Mucosa of rectum (tissue), 2 donors: ENCODE results near the gene MFSD6.
"Not testable (repeated sequence)": the region's sequence is repeated elsewhere in the genome, so short reads cannot be mapped to it uniquely, and the experiment has no call there.

Experiments used
- H3K27ac ChIP-seq, 2 donors: one replicate each; pipeline ENCODE4 v1.7.0; 2013; ENCODE audit warnings: inconsistent platforms in 2 of 2, low read depth in 2 of 2, low read length in 2 of 2
- H3K27me3 ChIP-seq, 2 donors: one replicate each; pipeline ENCODE4 v1.7.0; 2013; ENCODE audit warnings: low read length in 2 of 2; ENCODE audit not compliant: control insufficient read depth in 2 of 2, insufficient read depth in 2 of 2
- H3K36me3 ChIP-seq, 2 donors: one replicate each; pipeline ENCODE4 v1.7.0; 2013; ENCODE audit warnings: low read length in 2 of 2; ENCODE audit not compliant: control insufficient read depth in 2 of 2, insufficient read depth in 2 of 2
- H3K4me1 ChIP-seq, 2 donors: one replicate each; pipeline ENCODE4 v1.7.0; 2013; ENCODE audit warnings: low read length in 2 of 2, mild to moderate bottlenecking in 1 of 2; ENCODE audit not compliant: control insufficient read depth in 2 of 2, insufficient read depth in 2 of 2
- H3K4me3 ChIP-seq, 2 donors: one replicate each; pipeline ENCODE4 v1.7.0; 2013; ENCODE audit warnings: low read length in 2 of 2
- H3K9ac ChIP-seq, 2 donors: one replicate each; pipeline ENCODE4 v1.7.0; 2013; ENCODE audit warnings: low read length in 2 of 2, low read depth in 1 of 2, mild to moderate bottlenecking in 1 of 2
- H3K9me3 ChIP-seq, 2 donors: one replicate each; pipeline ENCODE4 v1.7.0; 2013; ENCODE audit warnings: low read length in 2 of 2; ENCODE audit not compliant: control insufficient read depth in 2 of 2
- donor health status: healthy.
- donor health status: Normal muscosa, but diverticular disease.

Gene MFSD6

DNA sequence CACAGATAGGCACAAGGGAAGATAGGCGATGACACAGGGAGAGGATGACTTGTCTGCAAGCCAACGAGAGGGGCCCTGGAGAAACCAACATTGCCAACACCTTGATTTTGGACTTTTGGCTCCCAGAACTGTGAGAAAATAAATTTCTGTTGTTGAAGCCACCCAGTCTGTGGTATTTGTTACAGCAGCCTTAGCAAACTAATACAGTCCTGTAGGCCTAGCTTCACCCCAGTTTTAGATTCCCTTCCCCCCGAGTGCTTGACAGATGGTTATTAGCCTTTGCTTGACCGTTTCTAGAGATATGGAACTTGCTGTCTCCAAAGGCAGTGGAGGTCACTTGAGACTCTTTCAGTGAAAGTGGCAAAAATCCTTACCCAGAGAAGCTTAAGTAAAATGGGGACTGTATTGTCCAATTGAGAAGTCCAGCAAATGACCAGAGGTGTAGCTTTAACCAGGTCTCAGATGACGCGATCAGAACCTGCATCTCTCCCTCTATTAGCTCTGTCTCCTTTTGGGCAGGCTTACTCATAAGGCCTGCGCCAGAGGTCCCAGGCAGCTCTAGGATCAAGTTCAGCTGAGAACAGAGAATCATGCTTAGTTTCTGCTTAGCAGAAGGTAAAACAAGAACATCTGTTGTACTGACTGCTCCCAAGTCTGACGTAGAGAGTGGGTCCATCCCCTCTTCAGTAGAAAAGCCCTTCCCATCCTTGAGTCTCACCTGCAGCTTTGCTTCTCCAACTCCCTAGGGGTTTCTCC lies 50.4 kb downstream of the MFSD6 start:
- Histone ChIP-seq H3K27me3 (no peaks in the 10 kb centered on the region), H3K4me1 (peaks cover 4 to 5% of the 10 kb centered on the region in 2 donors), H3K9me3 (no peaks in the 10 kb centered on the region), H3K9ac (no peak overlapping the region), H3K27ac (no peak overlapping the region), H3K36me3 (peaks cover 2 to 14% of the 10 kb centered on the region in 2 donors), H3K4me3 (no peak overlapping the region)

DNA sequence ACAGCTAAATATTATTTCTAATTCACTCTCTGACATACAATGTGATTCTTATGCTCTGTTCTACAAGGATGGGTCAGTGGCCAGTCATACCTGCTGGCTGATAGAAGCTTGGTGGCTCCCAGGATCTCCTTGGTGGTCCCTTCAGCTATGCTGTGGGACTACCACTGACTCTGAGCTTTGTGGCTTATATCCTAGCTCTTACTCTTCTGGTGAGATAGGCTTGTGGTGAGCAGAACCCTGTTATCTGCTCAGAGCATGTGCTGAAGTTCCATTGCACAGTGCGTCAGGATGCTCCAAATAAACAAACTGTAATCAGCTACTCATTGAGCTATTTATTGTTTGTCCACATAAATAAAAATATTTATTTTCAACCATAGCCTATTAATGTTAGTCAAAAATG lies 51.7 kb downstream of the MFSD6 start:
- Histone ChIP-seq H3K36me3 (peaks cover 2 to 12% of the 10 kb centered on the region in 2 donors), H3K9ac (no peak overlapping the region), H3K4me1 (peaks cover 4 to 5% of the 10 kb centered on the region in 2 donors), H3K9me3 (no peaks in the 10 kb centered on the region), H3K27me3 (no peaks in the 10 kb centered on the region), H3K27ac (no peak overlapping the region), H3K4me3 (no peak overlapping the region)

DNA sequence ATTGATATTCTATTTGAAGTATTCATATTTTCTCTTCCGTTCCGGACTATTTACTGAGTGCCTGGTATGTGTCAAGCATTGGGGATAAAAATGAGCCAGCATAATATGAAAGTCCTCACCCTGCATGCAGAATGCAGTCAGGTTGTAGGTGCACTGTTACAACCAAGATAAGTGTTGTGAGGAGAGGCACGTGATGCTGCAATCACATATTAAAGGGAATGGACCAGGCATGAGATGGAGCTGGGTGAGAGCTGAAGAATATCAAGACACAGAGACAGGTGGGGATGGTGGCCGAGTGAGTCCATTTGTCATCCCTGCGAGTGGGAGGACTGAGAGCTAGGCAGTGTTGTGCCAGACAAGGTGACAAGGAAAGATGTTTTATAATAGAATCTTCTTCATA lies 52.3 kb downstream of the MFSD6 start:
- Histone ChIP-seq H3K4me3 (no peak overlapping the region), H3K36me3 (peaks cover 2 to 12% of the 10 kb centered on the region in 2 donors), H3K4me1 (peaks cover 4 to 5% of the 10 kb centered on the region in 2 donors), H3K9ac (no peak overlapping the region), H3K9me3 (no peaks in the 10 kb centered on the region), H3K27me3 (no peaks in the 10 kb centered on the region), H3K27ac (no peak overlapping the region)

DNA sequence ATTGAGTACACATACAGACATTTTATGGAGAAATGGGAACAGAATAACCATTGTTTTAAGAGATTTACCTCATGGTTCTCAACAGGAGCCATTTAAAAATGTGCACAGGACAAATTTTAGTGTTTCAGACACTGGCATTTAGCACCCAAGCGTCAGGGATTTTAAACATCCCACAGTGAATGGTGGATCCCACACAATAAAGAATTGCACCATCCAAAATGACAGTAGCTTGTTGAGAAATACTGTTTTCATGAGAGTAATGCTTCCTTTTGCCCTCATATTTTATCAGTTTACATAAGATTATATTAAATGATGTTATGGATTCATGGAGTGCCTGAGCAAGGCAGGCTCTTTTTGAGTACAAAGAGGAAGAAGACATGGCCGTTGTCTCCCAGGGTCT lies 54.0 kb downstream of the MFSD6 start:
- Histone ChIP-seq H3K9me3 (no peaks in the 10 kb centered on the region), H3K4me1 (peaks cover 5 to 11% of the 10 kb centered on the region in 2 donors), H3K4me3 (no peak overlapping the region), H3K27me3 (no peaks in the 10 kb centered on the region), H3K9ac (no peak overlapping the region), H3K36me3 (peaks cover 2 to 5% of the 10 kb centered on the region in 2 donors), H3K27ac (no peak overlapping the region)

DNA sequence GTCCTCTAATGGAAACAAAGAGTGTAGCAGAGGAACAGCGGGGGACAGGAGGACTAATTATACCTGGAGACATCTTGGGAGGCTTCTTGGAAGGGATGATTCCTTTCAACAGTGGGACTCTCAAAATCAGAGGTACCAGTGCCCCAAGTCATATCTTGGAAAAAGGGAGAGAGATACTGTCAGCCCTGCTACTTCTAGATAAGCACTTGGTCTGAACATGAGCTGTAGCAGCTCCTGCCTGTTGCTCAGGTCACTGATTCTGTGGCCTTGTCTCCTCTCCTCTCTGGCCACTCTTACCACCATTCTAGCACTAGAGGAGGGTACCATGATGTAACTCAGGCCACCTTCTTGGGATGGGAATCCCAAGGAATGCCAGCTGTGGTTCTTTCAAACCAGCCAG lies 54.5 kb downstream of the MFSD6 start:
- no peak overlapping the region for H3K9ac ChIP-seq
- H3K36me3 ChIP-seq = peaks cover 2 to 5% of the 10 kb centered on the region in 2 donors
- H3K4me1 ChIP-seq = peaks cover 9 to 14% of the 10 kb centered on the region in 2 donors
- H3K4me3 ChIP-seq = no peak overlapping the region
- H3K27ac ChIP-seq = no peak overlapping the region
- H3K27me3 ChIP-seq = no peaks in the 10 kb centered on the region
- no peaks in the 10 kb centered on the region for H3K9me3 ChIP-seq

DNA sequence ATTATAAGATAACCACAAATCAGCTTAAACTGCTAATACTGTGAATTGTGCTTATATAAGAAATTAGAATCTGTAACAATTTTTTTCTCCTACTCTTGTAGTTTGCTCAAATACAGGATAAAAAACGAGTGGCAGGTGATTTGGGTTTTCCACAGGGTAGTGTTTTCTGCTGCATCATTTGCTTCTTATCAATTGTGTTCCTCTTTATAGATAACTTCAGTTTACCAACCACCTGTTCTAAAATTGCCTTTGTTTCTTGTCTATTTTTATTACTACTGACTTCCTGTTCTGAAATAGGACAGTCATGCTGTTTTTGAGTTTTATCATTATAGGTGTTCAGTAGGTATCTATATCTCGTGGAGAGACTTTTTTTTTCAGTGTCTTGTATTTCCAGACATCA lies 56.9 kb downstream of the MFSD6 start:
- no peak overlapping the region for H3K9ac ChIP-seq
- no peaks in the 10 kb centered on the region for H3K36me3 ChIP-seq
- no peaks in the 10 kb centered on the region for H3K27me3 ChIP-seq
- peak overlapping the region in 1 of 2 donors; percentile 17 for H3K27ac ChIP-seq
- H3K9me3 ChIP-seq = no peaks in the 10 kb centered on the region
- H3K4me1 ChIP-seq = peaks cover 26 to 35% of the 10 kb centered on the region in 2 donors
- H3K4me3 ChIP-seq = no peak overlapping the region

DNA sequence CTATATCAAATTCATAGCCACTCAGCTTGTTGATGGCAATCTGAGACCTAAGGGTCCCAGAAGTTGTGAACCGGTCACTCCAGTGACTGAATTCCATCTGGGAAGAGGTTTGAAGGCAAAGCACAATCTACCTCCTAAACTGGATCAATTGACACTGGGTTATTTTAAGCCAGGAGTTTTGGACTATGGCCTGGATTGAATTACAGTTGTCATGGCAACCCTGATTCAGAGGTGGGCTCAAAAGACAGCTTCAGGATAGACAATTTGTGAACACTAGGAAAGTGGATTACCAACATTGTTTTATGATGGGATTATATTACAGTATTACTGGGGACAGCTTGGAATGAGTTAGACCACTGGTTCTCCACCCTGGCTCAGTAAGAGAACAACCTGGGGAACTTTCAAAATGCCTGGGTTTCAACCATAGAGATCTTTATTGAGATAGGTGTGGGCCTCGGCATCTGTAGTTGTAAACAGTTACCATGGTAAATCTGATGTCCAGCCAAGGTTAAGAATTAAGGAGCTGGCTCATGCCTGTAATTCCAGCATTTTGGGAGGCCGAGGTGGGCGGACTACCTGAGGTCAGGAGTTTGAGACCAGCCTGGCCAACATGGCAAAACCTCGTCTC lies 58.8 kb downstream of the MFSD6 start:
- H3K4me3 ChIP-seq = no peak overlapping the region
- no peaks in the 10 kb centered on the region for H3K9me3 ChIP-seq
- H3K36me3 ChIP-seq = no peaks in the 10 kb centered on the region
- H3K4me1 ChIP-seq = peaks cover 26 to 39% of the 10 kb centered on the region in 2 donors
- peak overlapping the region; percentile 44 to 74 for H3K27ac ChIP-seq
- no peaks in the 10 kb centered on the region for H3K27me3 ChIP-seq
- H3K9ac ChIP-seq = peak overlapping the region in 1 of 2 donors; percentile 20

DNA sequence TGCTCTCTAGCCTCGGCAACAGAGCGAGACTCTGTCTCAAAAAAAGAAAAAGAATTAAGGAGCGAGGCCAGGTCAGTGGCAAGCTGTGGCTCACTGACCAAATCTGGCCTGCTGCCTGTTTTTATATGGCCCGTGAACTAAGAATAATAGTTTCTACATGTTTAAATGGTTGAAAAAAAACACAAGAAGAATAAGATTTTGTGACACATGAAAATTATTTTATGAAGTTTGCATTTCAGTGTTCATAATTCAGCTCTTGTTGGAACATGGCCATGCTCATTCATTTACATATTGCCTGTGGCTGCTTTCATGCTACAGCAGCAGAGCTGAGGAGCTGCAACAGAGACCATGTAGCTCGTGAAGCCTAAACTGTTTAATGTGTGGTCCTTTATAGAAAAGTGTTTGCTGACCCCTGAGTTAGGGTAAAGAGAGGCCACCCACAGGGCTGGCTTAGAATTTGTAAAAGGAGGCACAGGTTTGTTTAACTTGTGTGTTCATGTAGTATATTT lies 59.5 kb downstream of the MFSD6 start:
- Histone ChIP-seq H3K27me3 (no peaks in the 10 kb centered on the region), H3K36me3 (no peaks in the 10 kb centered on the region), H3K4me1 (peaks cover 26 to 39% of the 10 kb centered on the region in 2 donors), H3K4me3 (no peak overlapping the region), H3K27ac (peak overlapping the region; percentile 44 to 74), H3K9me3 (no peaks in the 10 kb centered on the region), H3K9ac (peak overlapping the region; percentile 20 to 26)

DNA sequence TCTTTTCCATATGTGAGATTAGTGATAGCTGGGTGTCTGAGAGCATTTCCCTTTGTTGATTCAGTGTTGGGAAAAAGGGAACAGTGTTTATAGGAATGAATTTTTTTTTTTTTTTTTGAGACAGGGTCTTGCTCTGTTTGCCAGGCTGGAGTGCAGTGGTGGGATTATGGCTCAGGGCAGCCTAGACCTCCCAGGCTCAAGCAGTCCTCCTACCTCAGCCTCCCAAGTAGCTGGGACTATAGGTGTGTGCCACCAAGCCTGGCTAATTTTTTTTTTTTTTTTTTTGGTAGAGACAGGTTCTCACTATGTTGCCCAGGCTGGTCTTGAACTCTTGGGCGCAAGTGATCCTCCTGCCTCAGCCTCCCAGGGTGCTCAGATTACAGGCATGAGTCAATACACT lies 60.2 kb downstream of the MFSD6 start:
- H3K36me3 ChIP-seq, H3K9ac ChIP-seq, H3K27me3 ChIP-seq, H3K4me3 ChIP-seq, H3K9me3 ChIP-seq: not testable (repeated sequence)
- Histone ChIP-seq H3K27ac (peak overlapping the region; percentile 44 to 74), H3K4me1 (peaks cover 26 to 39% of the 10 kb centered on the region in 2 donors)

DNA sequence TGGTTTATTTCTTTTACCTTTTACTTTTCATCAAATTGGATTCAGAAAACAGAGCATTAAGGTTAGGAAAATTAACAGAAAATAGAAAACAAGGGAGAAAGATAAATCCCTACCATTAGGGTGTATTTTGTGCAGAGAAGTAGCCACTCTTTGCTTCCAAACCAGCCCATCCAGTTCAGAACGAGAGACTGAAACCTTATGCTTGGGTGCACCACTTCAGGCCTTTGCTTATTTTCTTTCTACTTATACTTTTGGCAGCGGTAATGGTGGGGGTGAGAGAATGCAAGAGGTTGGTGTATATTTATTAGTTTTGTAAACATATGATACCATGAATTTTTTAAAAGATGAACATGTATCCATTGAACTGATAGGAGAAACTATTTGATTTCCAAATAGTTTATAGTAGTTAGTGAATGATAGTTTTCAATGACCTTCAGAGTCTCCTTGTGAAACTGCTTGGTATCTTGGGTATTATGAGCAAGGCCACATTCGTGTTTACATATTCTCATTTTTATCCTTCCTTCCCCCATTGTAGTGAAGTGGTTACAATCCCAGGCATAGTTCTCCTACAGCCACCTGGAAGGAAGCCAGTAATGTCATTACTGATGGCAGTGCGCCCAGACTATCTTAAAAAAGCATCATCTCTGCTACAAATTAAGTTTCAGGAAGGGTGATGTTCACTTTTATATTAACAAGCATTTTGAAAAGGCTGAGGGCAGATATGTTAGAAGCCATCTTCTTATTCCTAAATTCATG lies 60.8 kb downstream of the MFSD6 start:
- H3K27ac ChIP-seq = peak overlapping the region; percentile 44 to 74
- no peaks in the 10 kb centered on the region for H3K27me3 ChIP-seq
- H3K9ac ChIP-seq = no peak overlapping the region
- H3K4me1 ChIP-seq = peaks cover 26 to 39% of the 10 kb centered on the region in 2 donors
- H3K36me3 ChIP-seq = no peaks in the 10 kb centered on the region
- H3K4me3 ChIP-seq = no peak overlapping the region
- H3K9me3 ChIP-seq = no peaks in the 10 kb centered on the region
